Liver (tissue), 9 donors: ENCODE results near the gene THAP3. TPM values are rescaled to one million over a fixed set of nuclear protein-coding genes. Genes with fewer than 3 reads are reported as not detected.
A peak's percentile ranks its signal among the peaks of the same experiment; 100 is the strongest.

ENCODE experiments used
- DNase-seq: peaks from one replicate; pipeline ENCODE4 v3.0.0-alpha.2; 2017; ENCODE audit warnings: low spot score
- H3K27ac ChIP-seq, 2 donors: one replicate each; pipeline ENCODE4 v1.7.0; 2013; ENCODE audit warnings: inconsistent platforms in 2 of 2, low read length in 2 of 2, control low read depth in 1 of 2, low read depth in 1 of 2, mild to moderate bottlenecking in 1 of 2
- H3K27me3 ChIP-seq, 4 donors: one replicate each; pipeline versions ENCODE4 v1.6.1 to v1.7.0; 2013; ENCODE audit warnings: low read length in 3 of 4, inconsistent platforms in 1 of 4, mild to moderate bottlenecking in 1 of 4, moderate library complexity in 1 of 4; ENCODE audit not compliant: control insufficient read depth in 4 of 4, insufficient read depth in 4 of 4
- H3K36me3 ChIP-seq, 4 donors: one replicate each; pipeline versions ENCODE4 v1.6.1 to v1.7.0; 2013; ENCODE audit warnings: low read length in 3 of 4, mild to moderate bottlenecking in 3 of 4, low read depth in 1 of 4, moderate library complexity in 1 of 4; ENCODE audit not compliant: control insufficient read depth in 4 of 4, insufficient read depth in 3 of 4
- H3K4me1 ChIP-seq, 4 donors: one replicate each; pipeline versions ENCODE4 v1.6.1 to v1.7.0; 2013; ENCODE audit warnings: low read length in 3 of 4, mild to moderate bottlenecking in 3 of 4, moderate library complexity in 1 of 4; ENCODE audit not compliant: control insufficient read depth in 4 of 4, insufficient read depth in 4 of 4
- H3K4me3 ChIP-seq, 3 donors: one replicate each; pipeline versions ENCODE4 v1.6.1 to v1.7.0; 2013; ENCODE audit warnings: low read length in 3 of 3, control low read depth in 1 of 3, low read depth in 1 of 3, mild to moderate bottlenecking in 1 of 3
- H3K9ac ChIP-seq, 2 donors: one replicate each; pipeline ENCODE4 v1.7.0; 2013; ENCODE audit warnings: low read length in 2 of 2, mild to moderate bottlenecking in 2 of 2, moderate library complexity in 2 of 2, control low read depth in 1 of 2, low read depth in 1 of 2
- H3K9me3 ChIP-seq, 4 donors: one replicate each; pipeline versions ENCODE4 v1.6.1 to v1.7.0; 2013; ENCODE audit warnings: low read length in 3 of 4; ENCODE audit not compliant: control insufficient read depth in 4 of 4
- ATF3 ChIP-seq: IDR thresholded peaks from 2 replicates; pipeline ENCODE4 v1.6.1; 2016; ENCODE audit warnings: antibody characterized with exemption
- CTCF ChIP-seq: fragments of 150-350 bp; IDR thresholded peaks from 2 replicates; pipeline ENCODE4 v1.5.1; 2017; ENCODE audit warnings: improper control_type of control experiment, low read depth, low read length; ENCODE audit not compliant: missing input control
- EGR1 ChIP-seq, 2 donors: IDR thresholded peaks; 2 replicates each; pipeline ENCODE4 v1.6.1; 2016 to 2018; ENCODE audit warnings: antibody characterized with exemption in 2 of 2, low read depth in 2 of 2
- FOXA1 ChIP-seq: IDR thresholded peaks from 2 replicates; pipeline ENCODE4 v1.6.1; 2016; ENCODE audit warnings: antibody characterized with exemption
- FOXA2 ChIP-seq: IDR thresholded peaks from 2 replicates; pipeline ENCODE4 v1.6.1; 2016; ENCODE audit warnings: antibody characterized with exemption
- GABPA ChIP-seq, 2 donors: IDR thresholded peaks in 1 of 2; conservative IDR thresholded peaks in 1 of 2; 2 replicates each; pipeline ENCODE4 v1.6.1; 2016; ENCODE audit warnings: antibody characterized with exemption in 2 of 2, mild to moderate bottlenecking in 1 of 2, moderate library complexity in 1 of 2
- HNF4A ChIP-seq, 2 donors: conservative IDR thresholded peaks; 2 replicates each; pipeline ENCODE4 v1.6.1; 2016; ENCODE audit warnings: antibody characterized with exemption in 2 of 2, mild to moderate bottlenecking in 2 of 2
- HNF4G ChIP-seq: IDR thresholded peaks from 2 replicates; pipeline ENCODE4 v1.6.1; 2016; ENCODE audit warnings: antibody characterized with exemption
- JUND ChIP-seq, 2 donors: IDR thresholded peaks; 2 replicates each; pipeline ENCODE4 v1.6.1; 2016; ENCODE audit warnings: antibody characterized with exemption in 2 of 2
- MAX ChIP-seq: IDR thresholded peaks from 2 replicates; pipeline ENCODE4 v1.6.1; 2016; ENCODE audit warnings: antibody characterized with exemption
- NR2F2 ChIP-seq: IDR thresholded peaks from 2 replicates; pipeline ENCODE4 v1.6.1; 2016; ENCODE audit warnings: antibody characterized with exemption
- RAD21 ChIP-seq, 2 donors: IDR thresholded peaks; 2 replicates each; pipeline ENCODE4 v1.6.1; 2016; ENCODE audit warnings: antibody characterized with exemption in 2 of 2, mild to moderate bottlenecking in 2 of 2
- REST ChIP-seq: IDR thresholded peaks from 2 replicates; pipeline ENCODE4 v1.6.1; 2016; ENCODE audit warnings: antibody characterized with exemption, mild to moderate bottlenecking
- RXRA ChIP-seq, 2 donors: IDR thresholded peaks; 2 replicates each; pipeline ENCODE4 v1.6.1; 2017 to 2018; ENCODE audit warnings: antibody characterized with exemption in 2 of 2, mild to moderate bottlenecking in 1 of 2
- SP1 ChIP-seq: IDR thresholded peaks from 2 replicates; pipeline ENCODE4 v1.6.1; 2018; ENCODE audit warnings: antibody characterized with exemption, mild to moderate bottlenecking
- TAF1 ChIP-seq: conservative IDR thresholded peaks from 2 replicates; pipeline ENCODE4 v1.6.1; 2016; ENCODE audit warnings: antibody characterized with exemption, mild to moderate bottlenecking
- YY1 ChIP-seq: IDR thresholded peaks from 2 replicates; pipeline ENCODE4 v1.6.1; 2016; ENCODE audit warnings: antibody characterized with exemption, mild to moderate bottlenecking
- ZBTB33 ChIP-seq: IDR thresholded peaks from 2 replicates; pipeline ENCODE4 v1.6.1; 2016; ENCODE audit warnings: antibody characterized with exemption
- WGBS: extraction: QIAGEN DNeasy Blood & Tissue Kit; methylation state at CpG from one replicate; pipeline ENCODE4 v1.1.7; 2013; 5-methylcytosine and 5-hydroxymethylcytosine counted together
- polyA plus RNA-seq, 2 donors: library from polyadenylated mRNA; stranded (reverse) in 1 of 2; unstranded in 1 of 2; fragments of 200-250 nt in 1 of 2; fragments of >200 nt in 1 of 2; fragmentation: Nextera tagmentation in 1 of 2; extraction: Ambion mirVana in 1 of 2; gene quantifications; one replicate each; pipeline versions ENCODE4 v1.2.1 to v1.2.3, GENCODE V29; 2013 to 2015
- total RNA-seq, 2 donors: library from RNA; depleted of rRNA; stranded (reverse); fragments of >200 nt; gene quantifications; one replicate each; pipeline ENCODE4 v1.2.3, GENCODE V29; 2014
- donor health status: healthy.
- donor health status: healthy.
- donor health status: healthy.
- donor health status: healthy.
- donor health status: healthy.

THAP3 gene
- total and polyA plus RNA-seq, 4 donors = 7.2 to 10.2 (median 8.6) TPM

- Histone ChIP-seq H3K9ac (no peak overlapping the region), H3K36me3 (peaks cover 0 to 30% (median 13%) of the 10 kb centered on the region in 4 donors), H3K27me3 (no peaks in the 10 kb centered on the region), H3K4me3 (no peak overlapping the region), H3K4me1 (no peaks in the 10 kb centered on the region), H3K27ac (no peak overlapping the region), H3K9me3 (no peaks in the 10 kb centered on the region)
- TF ChIP-seq GABPA (IDR thresholded peaks at IDR 0.05 in 1 of 2, conservative IDR thresholded peaks at IDR 0.05 in 1 of 2) (no peak), HNF4G (no peak)
- 99% methylated on average over 9 of the region's 9 CpGs for WGBS
- no peak for DNase-seq
Measured at GRCh38 chr1:6668503-6668902, 43.8 kb downstream of the THAP3 start.

GRCh38 chr1:6672558-6672957 is 47.9 kb downstream of the THAP3 start:
- 93% methylated on average over 2 of the region's 2 CpGs for WGBS
- DNase-seq = peak; percentile 55
- H3K27me3 ChIP-seq = no peaks in the 10 kb centered on the region
- H3K9me3 ChIP-seq = no peaks in the 10 kb centered on the region
- H3K27ac ChIP-seq = no peak overlapping the region
- H3K36me3 ChIP-seq = peaks cover 0 to 14% (median 14%) of the 10 kb centered on the region in 4 donors
- H3K9ac ChIP-seq = no peak overlapping the region
- no peaks in the 10 kb centered on the region for H3K4me1 ChIP-seq
- H3K4me3 ChIP-seq = no peak overlapping the region
- TF ChIP-seq RAD21 (IDR thresholded peaks at IDR 0.05) (no peak), NR2F2 (peak; percentile 10)

- TF ChIP-seq SP1 (no peak), FOXA2 (no peak), HNF4A (conservative IDR thresholded peaks at IDR 0.05) (no peak), HNF4G (no peak), FOXA1 (no peak), JUND (IDR thresholded peaks at IDR 0.05) (no peak), REST (no peak), ATF3 (no peak), EGR1 (IDR thresholded peaks at IDR 0.05; ENCODE audit: low read depth in 2 of 2) (no peak), RAD21 (IDR thresholded peaks at IDR 0.05) (no peak), YY1 (no peak), NR2F2 (no peak), TAF1 (no peak), RXRA (IDR thresholded peaks at IDR 0.05) (no peak), GABPA (IDR thresholded peaks at IDR 0.05 in 1 of 2, conservative IDR thresholded peaks at IDR 0.05 in 1 of 2) (no peak), CTCF (no peak), MAX (no peak), ZBTB33 (no peak)
- Histone ChIP-seq H3K27ac (no peak overlapping the region), H3K9ac (no peak overlapping the region), H3K9me3 (no peaks in the 10 kb centered on the region), H3K36me3 (peaks cover 0 to 23% (median 16%) of the 10 kb centered on the region in 4 donors), H3K4me3 (no peak overlapping the region), H3K4me1 (no peaks in the 10 kb centered on the region), H3K27me3 (no peaks in the 10 kb centered on the region)
- no peak for DNase-seq
- 93% methylated on average over 5 of the region's 5 CpGs for WGBS
Measured at GRCh38 chr1:6673816-6674398, 49.2 kb downstream of the THAP3 start.
